LNCAP (cell line): ENCODE results near the gene PEX11A.

Experiments
- TF ChIP-seq, protein P1 (sequence below): fragments of 450-650 bp; IDR thresholded peaks from 2 replicates; pipeline ENCODE4 v1.5.1; 2017; ENCODE audit warnings: mild to moderate bottlenecking

Gene PEX11A

DNA sequence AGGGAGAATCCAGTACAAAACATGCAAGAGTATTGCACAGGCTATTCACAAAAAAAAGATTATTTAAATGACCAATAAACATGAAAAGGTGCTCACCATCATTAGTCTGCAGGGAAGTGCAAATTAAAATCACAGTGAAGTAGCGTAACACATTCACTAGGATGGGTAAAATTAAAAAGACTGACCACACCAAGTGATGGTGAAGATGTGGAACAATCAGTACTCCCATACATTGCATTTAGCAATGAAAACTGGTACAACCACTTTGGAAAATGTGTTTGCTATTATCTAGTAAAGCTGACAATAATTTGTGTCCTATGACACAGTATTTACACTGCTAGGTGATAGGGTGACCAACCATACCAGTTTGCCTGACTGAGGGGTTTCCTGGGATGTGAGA lies 34.1 kb upstream of the PEX11A start:
- TF ChIP-seq, protein P1, sequence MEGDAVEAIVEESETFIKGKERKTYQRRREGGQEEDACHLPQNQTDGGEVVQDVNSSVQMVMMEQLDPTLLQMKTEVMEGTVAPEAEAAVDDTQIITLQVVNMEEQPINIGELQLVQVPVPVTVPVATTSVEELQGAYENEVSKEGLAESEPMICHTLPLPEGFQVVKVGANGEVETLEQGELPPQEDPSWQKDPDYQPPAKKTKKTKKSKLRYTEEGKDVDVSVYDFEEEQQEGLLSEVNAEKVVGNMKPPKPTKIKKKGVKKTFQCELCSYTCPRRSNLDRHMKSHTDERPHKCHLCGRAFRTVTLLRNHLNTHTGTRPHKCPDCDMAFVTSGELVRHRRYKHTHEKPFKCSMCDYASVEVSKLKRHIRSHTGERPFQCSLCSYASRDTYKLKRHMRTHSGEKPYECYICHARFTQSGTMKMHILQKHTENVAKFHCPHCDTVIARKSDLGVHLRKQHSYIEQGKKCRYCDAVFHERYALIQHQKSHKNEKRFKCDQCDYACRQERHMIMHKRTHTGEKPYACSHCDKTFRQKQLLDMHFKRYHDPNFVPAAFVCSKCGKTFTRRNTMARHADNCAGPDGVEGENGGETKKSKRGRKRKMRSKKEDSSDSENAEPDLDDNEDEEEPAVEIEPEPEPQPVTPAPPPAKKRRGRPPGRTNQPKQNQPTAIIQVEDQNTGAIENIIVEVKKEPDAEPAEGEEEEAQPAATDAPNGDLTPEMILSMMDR: no peak

DNA sequence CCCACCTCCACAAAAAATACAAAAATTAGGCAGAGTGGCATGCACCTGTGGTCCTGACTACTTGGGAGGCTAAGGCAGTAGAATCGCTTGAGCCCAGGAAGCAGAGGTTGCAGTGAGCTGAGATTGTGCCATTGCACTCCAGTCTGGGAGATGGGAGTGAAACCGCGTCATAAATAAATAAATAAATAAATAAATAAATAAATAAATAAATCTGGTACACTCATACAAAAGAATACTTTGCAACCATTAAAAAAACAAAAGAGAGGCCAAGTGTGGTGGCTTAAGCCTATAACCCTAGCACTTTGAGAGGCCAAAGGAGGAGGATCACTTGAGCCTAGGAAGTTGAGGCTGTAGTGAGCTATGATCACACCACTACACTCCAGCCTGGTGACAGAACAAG lies 32.5 kb upstream of the PEX11A start:
- TF ChIP-seq, protein P1: no peak

DNA sequence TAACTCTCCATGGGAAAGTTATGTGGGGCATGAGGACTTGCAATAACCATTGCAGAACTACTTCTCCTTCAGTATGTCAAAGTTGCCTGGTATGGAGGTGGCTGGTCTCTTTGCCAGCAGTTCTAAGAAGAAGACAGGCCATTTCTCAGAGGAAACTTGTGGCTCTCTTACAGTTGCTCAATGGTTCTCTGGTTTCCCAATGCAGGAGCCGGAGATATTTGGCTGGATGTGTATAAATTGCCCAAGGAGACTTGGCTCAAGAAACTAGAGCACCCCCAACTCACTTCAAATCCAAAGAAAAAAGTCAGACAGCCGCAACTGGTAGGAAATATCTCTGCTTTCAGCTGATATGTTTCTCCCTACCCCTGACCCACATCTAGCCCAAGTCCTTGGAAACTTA lies 24.2 kb upstream of the PEX11A start:
- TF ChIP-seq, protein P1: no peak

DNA sequence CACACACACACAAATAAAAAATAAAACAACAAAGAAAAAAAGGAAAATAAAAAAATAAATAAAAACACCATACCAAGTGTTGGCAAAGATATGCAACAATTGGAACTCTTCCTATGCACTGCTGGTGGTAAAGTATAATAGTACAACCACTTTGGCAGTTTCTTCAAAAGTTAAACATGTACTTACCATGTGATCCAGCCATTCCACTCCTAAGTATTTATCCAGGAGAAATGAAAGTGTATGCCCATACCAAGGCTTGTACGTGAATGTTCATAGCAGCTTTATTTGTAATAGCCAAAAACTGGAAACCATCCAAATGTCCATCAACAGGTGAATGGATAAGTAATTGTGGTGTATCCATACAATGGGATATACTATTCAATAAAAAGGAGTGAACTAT lies 17.0 kb upstream of the PEX11A start:
- TF ChIP-seq, protein P1: no peak

DNA sequence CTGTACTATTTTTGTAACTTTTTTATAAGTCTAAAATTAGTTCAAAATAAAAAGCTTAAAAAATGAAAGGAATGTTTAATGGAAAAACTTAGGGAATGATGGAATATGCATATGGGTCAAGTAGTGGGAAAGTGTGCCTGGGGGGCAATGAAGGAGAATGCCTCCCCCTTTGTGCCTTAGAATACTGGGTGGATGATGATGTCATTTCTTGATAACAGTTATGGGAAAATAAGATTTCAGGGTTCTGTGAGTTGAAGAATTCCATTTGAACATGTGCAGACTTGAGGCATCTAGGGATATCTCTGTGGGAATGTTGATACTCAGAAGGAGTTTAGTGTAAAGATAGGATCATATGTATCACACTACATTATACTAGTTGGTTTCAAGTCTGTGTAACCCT lies 13.9 kb upstream of the PEX11A start:
- TF ChIP-seq, protein P1: no peak

DNA sequence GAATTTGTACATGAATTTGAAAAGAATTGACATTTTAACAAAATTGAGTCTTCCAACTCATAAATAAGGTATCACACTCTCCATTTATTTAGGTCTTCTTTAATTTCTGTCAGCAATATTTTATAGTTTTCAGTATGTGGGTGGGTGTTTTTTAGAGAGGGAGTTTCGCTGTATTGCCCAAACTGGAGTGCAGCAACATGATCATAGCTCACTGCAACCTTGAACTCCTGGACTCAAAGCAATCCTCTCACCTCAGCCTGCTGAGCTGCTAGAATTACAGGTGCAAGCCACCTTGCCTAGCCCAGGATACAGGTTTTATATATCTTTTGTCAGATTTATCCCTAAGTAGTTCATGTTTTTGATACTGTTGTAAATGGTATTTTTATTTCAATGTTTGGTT lies 4.6 kb upstream of the PEX11A start:
- TF ChIP-seq, protein P1: no peak

DNA sequence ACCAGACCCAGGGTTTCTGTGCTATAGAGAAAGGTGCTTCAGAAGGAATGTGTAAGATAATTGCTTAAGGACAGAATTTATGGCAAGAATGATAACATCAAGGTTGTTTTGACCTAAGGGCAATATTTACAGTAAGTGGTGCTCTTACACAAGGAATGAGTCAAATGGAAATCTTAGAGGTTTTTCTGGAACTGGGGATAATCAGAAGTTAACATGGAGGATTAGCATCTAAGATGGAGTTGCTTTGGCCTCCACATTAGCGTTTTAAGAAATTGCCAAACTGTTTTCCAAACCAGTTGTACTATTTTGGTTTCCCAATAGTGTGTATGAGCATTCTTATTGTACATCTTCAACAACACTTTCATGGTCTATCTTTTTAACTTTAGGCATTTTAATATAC lies 3.1 kb upstream of the PEX11A start:
- TF ChIP-seq, protein P1: no peak

DNA sequence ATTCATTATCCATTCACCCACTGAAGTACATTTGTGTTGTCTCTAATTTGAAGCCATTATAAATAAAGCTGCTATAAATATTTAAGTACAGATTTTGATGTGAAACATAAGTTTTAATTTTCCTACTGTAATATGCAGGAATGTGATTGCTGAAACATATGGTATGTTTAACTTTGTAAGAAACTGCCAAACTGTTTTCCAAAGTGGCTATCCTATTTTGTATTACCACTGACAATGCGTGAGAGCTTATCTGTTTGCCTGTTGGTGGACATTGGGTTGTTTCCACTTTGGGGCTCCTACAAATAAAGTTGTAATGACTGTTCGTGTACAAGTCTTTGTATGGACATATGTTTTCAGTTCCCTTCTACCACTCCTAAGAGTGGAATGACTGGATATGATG lies 2.5 kb upstream of the PEX11A start:
- TF ChIP-seq, protein P1: no peak
